Body of pancreas (tissue), 4 donors: ENCODE data around the gene TPM2.
"Not testable (repeated sequence)": the region's sequence is repeated elsewhere in the genome, so short reads cannot be mapped to it uniquely, and the experiment has no call there.

Source experiments
- CTCF ChIP-seq, 7 experiments: fragments of 450-650 bp in 4 of 7; fragments of 200-600 bp in 3 of 7; sonication (generic) in 3 of 7; IDR thresholded peaks; one replicate each; pipeline ENCODE4 v1.5.1; 2016 to 2019; ENCODE audit warnings: antibody characterized with exemption in 7 of 7
- POLR2A ChIP-seq, 3 donors: fragments of 450-650 bp; IDR thresholded peaks; one replicate each; pipeline ENCODE4 v1.6.1; 2016; ENCODE audit warnings: antibody characterized with exemption in 3 of 3, mild to moderate bottlenecking in 2 of 3

- TF ChIP-seq CTCF, POLR2A (IDR thresholded peaks at IDR 0.05): not testable (repeated sequence)
These were observed 52.2 kb downstream of the TPM2 start for GRCh38 chr9:35637427-35637955.
